WTC11 (cell line): ENCODE data around the gene UNKL. TPM values are rescaled to one million over a fixed set of nuclear protein-coding genes. Genes with fewer than 3 reads are reported as not detected.

Experiments used
- ATAC-seq: fragments of 200-7000 bp; cut with Tn5 transposase; 2 replicates; pipeline ENCODE4 v1.10.0; 2021; ENCODE audit warnings: mild to moderate bottlenecking, moderate library complexity
- CTCF ChIA-PET: fragments of 300-600 bp; sonication (Branson Sonifier 250); formaldehyde crosslinking; loops from one replicate; lab custom pipeline; 2021; ENCODE audit warnings: antibody characterized with exemption; lab: Charles Lee
- POLR2A ChIA-PET: fragments of 350-600 bp; sonication (Branson Sonifier 250); formaldehyde crosslinking; loops from one replicate; lab custom pipeline; 2021; ENCODE audit warnings: antibody characterized with exemption; lab: Charles Lee
- DNase-seq: peaks from one replicate; pipeline ENCODE4 v3.0.0; 2021; ENCODE audit warnings: low spot score
- H3K27ac Mint-ChIP-seq: 2 replicates; pipeline ENCODE4 v1.8.0; 2021; ENCODE audit warnings: mixed read lengths
- H3K27me3 Mint-ChIP-seq: 2 replicates; pipeline ENCODE4 v1.8.0; 2021; ENCODE audit warnings: low read depth, mild to moderate bottlenecking, moderate library complexity, mixed read lengths
- H3K36me3 Mint-ChIP-seq: 2 replicates; pipeline ENCODE4 v1.8.0; 2021; ENCODE audit warnings: mixed read lengths
- H3K4me1 Mint-ChIP-seq: 2 replicates; pipeline ENCODE4 v1.8.0; 2022; ENCODE audit warnings: mixed read lengths
- H3K4me3 Mint-ChIP-seq: 2 replicates; pipeline ENCODE4 v1.8.0; 2021; ENCODE audit warnings: mild to moderate bottlenecking, moderate library complexity, mixed read lengths
- H3K9me3 Mint-ChIP-seq: 2 replicates; pipeline ENCODE4 v1.8.0; 2021; ENCODE audit warnings: mixed read lengths
- CBFB ChIP-seq: sonication (generic); formaldehyde crosslinking; IDR thresholded peaks from 2 replicates; pipeline ENCODE4 v1.8.1; 2022; ENCODE audit warnings: mild to moderate bottlenecking, low read depth, missing genetic modification reagents
- CREB1 ChIP-seq: sonication (generic); formaldehyde crosslinking; IDR thresholded peaks from 2 replicates; pipeline ENCODE4 v1.8.0; 2023; ENCODE audit warnings: mild to moderate bottlenecking, missing genetic modification reagents
- ELF4 ChIP-seq: sonication (generic); formaldehyde crosslinking; IDR thresholded peaks from 2 replicates; pipeline ENCODE4 v1.8.1; 2022; ENCODE audit warnings: low read depth, mild to moderate bottlenecking, moderate library complexity, missing genetic modification reagents
- EMX1 ChIP-seq: fragments of 250-450 bp; sonication (Bioruptor Pico); IDR thresholded peaks from 2 replicates; pipeline ENCODE4 v1.8.0; 2021; ENCODE audit warnings: mild to moderate bottlenecking
- HMGA2 ChIP-seq: fragments of 250-450 bp; sonication (Bioruptor Pico); IDR thresholded peaks from 2 replicates; pipeline ENCODE4 v1.4.0; 2021; ENCODE audit warnings: mild to moderate bottlenecking, moderate library complexity
- IRF2 ChIP-seq: sonication (generic); formaldehyde crosslinking; IDR thresholded peaks from 2 replicates; pipeline ENCODE4 v1.8.0; 2022; ENCODE audit warnings: low read depth, missing genetic modification reagents, borderline replicate concordance
- JAZF1 ChIP-seq: fragments of 250-450 bp; sonication (Bioruptor Pico); IDR thresholded peaks from 2 replicates; pipeline ENCODE4 v1.9.0; 2021; ENCODE audit warnings: moderate library complexity, mild to moderate bottlenecking, inconsistent platforms
- KAT7 ChIP-seq: sonication (generic); formaldehyde crosslinking; IDR thresholded peaks from 2 replicates; pipeline ENCODE4 v1.8.1; 2023; ENCODE audit warnings: missing genetic modification reagents, mild to moderate bottlenecking, borderline replicate concordance
- MXD4 ChIP-seq: fragments of 250-450 bp; sonication (Bioruptor Pico); IDR thresholded peaks from 2 replicates; pipeline ENCODE4 v1.8.0; 2021; ENCODE audit warnings: mild to moderate bottlenecking, moderate library complexity, borderline replicate concordance
- NFE2L1 ChIP-seq: sonication (generic); formaldehyde crosslinking; IDR thresholded peaks from 2 replicates; pipeline ENCODE4 v1.8.1; 2023; ENCODE audit warnings: missing genetic modification reagents
- PRRX2 ChIP-seq: fragments of 250-450 bp; sonication (Bioruptor Pico); IDR thresholded peaks from 2 replicates; pipeline ENCODE4 v1.8.0; 2021; ENCODE audit warnings: mild to moderate bottlenecking
- SOX15 ChIP-seq: fragments of 250-450 bp; sonication (Bioruptor Pico); IDR thresholded peaks from 2 replicates; pipeline ENCODE4 v1.9.0; 2021; ENCODE audit warnings: mild to moderate bottlenecking
- TEAD4 ChIP-seq: sonication (generic); formaldehyde crosslinking; IDR thresholded peaks from 2 replicates; pipeline ENCODE4 v1.8.0; 2022; ENCODE audit warnings: mild to moderate bottlenecking, missing genetic modification reagents
- ZNF121 ChIP-seq: sonication (generic); formaldehyde crosslinking; IDR thresholded peaks from 2 replicates; pipeline ENCODE4 v1.8.0; 2023; ENCODE audit warnings: missing genetic modification reagents
- ZNF138 ChIP-seq: sonication (generic); formaldehyde crosslinking; conservative IDR thresholded peaks from 2 replicates; pipeline ENCODE4 v1.8.1; 2022; ENCODE audit warnings: mild to moderate bottlenecking, moderate library complexity, missing genetic modification reagents
- ZNF219 ChIP-seq: sonication (generic); formaldehyde crosslinking; IDR thresholded peaks from 2 replicates; pipeline ENCODE4 v1.8.0; 2023; ENCODE audit warnings: missing genetic modification reagents, mild to moderate bottlenecking, borderline replicate concordance
- ZNF671 ChIP-seq: fragments of 250-450 bp; sonication (Bioruptor Pico); IDR thresholded peaks from 2 replicates; pipeline ENCODE4 v1.8.0; 2021; ENCODE audit warnings: mild to moderate bottlenecking
- total RNA-seq: library from RNA; stranded (reverse); gene quantifications from 3 replicates; pipeline ENCODE4 v1.2.3, GENCODE V29; 2021
- TF ChIP-seq, protein P1 (sequence below): sonication (generic); formaldehyde crosslinking; IDR thresholded peaks from 2 replicates; pipeline ENCODE4 v1.8.1; 2022; ENCODE audit warnings: missing genetic modification reagents, borderline replicate concordance
- TF ChIP-seq, protein P2 (sequence below): sonication (generic); formaldehyde crosslinking; conservative IDR thresholded peaks from 2 replicates; pipeline ENCODE4 v1.8.1; 2022; ENCODE audit warnings: mild to moderate bottlenecking, missing genetic modification reagents
- TF ChIP-seq, protein P3 (sequence below): fragments of 250-450 bp; sonication (Bioruptor Pico); IDR thresholded peaks from 2 replicates; pipeline ENCODE4 v1.8.0; 2021; ENCODE audit warnings: mild to moderate bottlenecking
- TF ChIP-seq, protein P4 (sequence below): sonication (generic); formaldehyde crosslinking; IDR thresholded peaks from 2 replicates; pipeline ENCODE4 v1.8.1; 2023; ENCODE audit warnings: mild to moderate bottlenecking, missing genetic modification reagents, moderate library complexity
- TF ChIP-seq, protein P5 (sequence below): sonication (generic); formaldehyde crosslinking; IDR thresholded peaks from 2 replicates; pipeline ENCODE4 v1.8.1; 2022; ENCODE audit warnings: mild to moderate bottlenecking, missing genetic modification reagents, moderate library complexity, borderline replicate concordance
- TF ChIP-seq, protein P6 (sequence below): sonication (generic); formaldehyde crosslinking; IDR thresholded peaks from 2 replicates; pipeline ENCODE4 v1.8.1; 2023; ENCODE audit warnings: mild to moderate bottlenecking, missing genetic modification reagents
- TF ChIP-seq, protein P7 (sequence below): sonication (generic); formaldehyde crosslinking; IDR thresholded peaks from 2 replicates; pipeline ENCODE4 v1.8.0; 2022; ENCODE audit warnings: mild to moderate bottlenecking, missing genetic modification reagents

The UNKL gene
- total RNA-seq, 1 experiment from 2014 or later, result 53.3 TPM

DNA sequence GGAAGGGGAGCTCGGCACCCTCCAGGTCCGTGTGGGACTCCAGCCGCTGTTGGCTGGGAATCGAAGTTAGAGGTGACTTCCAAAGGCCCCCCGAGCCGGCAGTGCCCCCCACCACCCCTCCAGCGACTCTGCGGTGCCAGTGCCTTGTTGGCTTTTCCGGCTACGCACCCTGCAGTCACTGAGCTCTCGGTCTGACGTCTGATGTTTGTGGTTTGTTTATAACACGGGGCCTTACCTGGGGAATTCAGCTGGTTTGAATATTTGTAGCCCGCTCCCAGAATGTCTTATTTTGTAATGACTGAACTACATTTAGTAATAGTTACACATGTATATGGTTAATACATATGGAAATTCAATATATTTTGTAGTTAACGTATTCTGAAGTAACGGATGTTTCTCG lies 88.1 kb downstream of the UNKL start:
- Mint-ChIP-seq H3K36me3 (peaks cover 12% of the 10 kb centered on the region), H3K27me3 (no peaks in the 10 kb centered on the region), H3K27ac (peak overlapping the region; percentile 47), H3K9me3 (no peaks in the 10 kb centered on the region), H3K4me1 (peaks cover 8% of the 10 kb centered on the region), H3K4me3 (no peak overlapping the region)
- DNase-seq (no peak), ATAC-seq (no peak)
- ChIA-PET CTCF (interaction anchor here (0.6 to 3.3 kb wide), 12 partner anchors 9 to 150 kb away, joined by 3 to 15 read pairs (median 3); no protein-coding TSS in a partner anchor), POLR2A (interaction anchor here (1.9 kb wide), 1 partner anchor 17 kb away, joined by 5 read pairs; the partner anchor contains the start of gene UBE2I)
- TF ChIP-seq HMGA2, result no peak

DNA sequence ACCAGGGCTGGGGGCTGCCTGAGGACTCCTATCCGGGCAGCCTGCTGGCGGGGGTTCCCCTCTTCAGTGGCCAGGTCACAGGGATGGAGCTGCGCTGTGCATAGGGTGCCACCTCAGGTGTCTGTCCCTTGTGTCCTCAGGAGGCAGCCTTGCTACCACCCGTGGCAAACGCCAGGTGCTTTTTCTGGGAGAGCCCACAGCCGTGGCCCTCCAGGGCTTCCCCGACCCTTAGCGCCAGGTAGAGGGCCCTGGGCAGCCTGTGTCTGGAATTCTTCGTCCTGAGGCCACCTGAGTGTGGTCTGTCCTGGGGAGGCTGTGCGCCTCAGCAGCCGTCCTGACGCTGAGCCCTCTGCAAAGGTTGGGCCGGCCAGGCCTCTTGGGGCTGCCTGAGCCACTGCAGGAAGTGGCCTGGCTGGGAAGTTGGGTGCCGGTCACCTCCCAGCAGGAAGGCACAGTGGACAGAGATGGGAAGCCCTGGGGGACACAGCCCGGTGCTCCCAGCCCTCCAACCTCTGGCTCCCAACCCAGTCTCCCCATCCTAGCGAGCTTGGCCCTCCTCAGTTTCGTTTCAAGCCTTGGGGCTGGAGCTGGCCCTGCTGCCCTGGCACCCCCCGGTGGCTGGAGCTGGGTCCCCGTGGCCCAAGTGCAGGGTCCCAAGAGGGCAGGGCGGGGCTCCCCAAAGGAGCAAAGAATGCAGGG lies 88.7 kb downstream of the UNKL start:
- TF ChIP-seq, protein P1, sequence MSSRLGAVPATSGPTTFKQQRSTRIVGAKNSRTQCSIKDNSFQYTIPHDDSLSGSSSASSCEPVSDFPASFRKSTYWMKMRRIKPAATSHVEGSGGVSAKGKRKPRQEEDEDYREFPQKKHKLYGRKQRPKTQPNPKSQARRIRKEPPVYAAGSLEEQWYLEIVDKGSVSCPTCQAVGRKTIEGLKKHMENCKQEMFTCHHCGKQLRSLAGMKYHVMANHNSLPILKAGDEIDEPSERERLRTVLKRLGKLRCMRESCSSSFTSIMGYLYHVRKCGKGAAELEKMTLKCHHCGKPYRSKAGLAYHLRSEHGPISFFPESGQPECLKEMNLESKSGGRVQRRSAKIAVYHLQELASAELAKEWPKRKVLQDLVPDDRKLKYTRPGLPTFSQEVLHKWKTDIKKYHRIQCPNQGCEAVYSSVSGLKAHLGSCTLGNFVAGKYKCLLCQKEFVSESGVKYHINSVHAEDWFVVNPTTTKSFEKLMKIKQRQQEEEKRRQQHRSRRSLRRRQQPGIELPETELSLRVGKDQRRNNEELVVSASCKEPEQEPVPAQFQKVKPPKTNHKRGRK (CRISPR knock-in tag), result no peak
- TF ChIP-seq, protein P2, sequence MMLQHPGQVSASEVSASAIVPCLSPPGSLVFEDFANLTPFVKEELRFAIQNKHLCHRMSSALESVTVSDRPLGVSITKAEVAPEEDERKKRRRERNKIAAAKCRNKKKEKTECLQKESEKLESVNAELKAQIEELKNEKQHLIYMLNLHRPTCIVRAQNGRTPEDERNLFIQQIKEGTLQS (CRISPR knock-in tag), result no peak
- TF ChIP-seq EMX1 (peak; percentile 69), ZNF671 (CRISPR knock-in tag) (0 out of 2 replicates have a peak, but pooled peaks have one; percentile 17), NFE2L1 (CRISPR knock-in tag) (no peak)
- Mint-ChIP-seq H3K4me3 (no peak overlapping the region), H3K36me3 (peaks cover 17% of the 10 kb centered on the region), H3K27me3 (no peaks in the 10 kb centered on the region), H3K4me1 (peaks cover 5% of the 10 kb centered on the region; the same call in 1 of the 2 replicates), H3K27ac (no peak overlapping the region), H3K9me3 (no peaks in the 10 kb centered on the region)
- ATAC-seq, result peak; percentile 13
- ChIA-PET POLR2A (interaction anchor here (0.5 to 1.9 kb wide), 2 partner anchors 17 to 74 kb away, joined by 3 to 5 read pairs; partner anchors contain the start of gene UBE2I), CTCF (interaction anchor here (0.8 to 3.3 kb wide), 8 partner anchors 9 to 118 kb away, joined by 3 to 15 read pairs (median 4); no protein-coding TSS in a partner anchor)
- DNase-seq, result no peak

DNA sequence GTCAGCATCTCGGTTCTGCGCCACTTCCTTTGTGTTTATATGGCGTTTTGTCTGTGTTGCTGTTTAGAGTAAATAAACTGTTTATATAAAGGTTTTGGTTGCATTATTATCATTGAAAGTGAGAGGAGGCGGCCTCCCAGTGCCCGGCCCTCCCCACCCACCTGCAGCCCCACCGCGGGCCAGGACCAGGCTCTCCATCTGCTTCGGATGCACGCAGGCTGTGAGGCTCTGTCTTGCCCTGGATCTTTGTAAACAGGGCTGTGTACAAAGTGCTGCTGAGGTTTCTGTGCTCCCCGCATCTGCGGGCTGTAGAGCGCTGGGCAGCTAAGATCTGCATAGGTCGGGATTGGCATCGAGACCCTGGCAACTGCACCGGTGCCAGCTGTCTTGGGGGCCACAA lies 89.2 kb downstream of the UNKL start:
- DNase-seq (no peak), ATAC-seq (no peak)
- no peak overlapping the region for H3K27ac Mint-ChIP-seq
- peaks cover 20% of the 10 kb centered on the region for H3K36me3 Mint-ChIP-seq
- POLR2A ChIA-PET, result no interaction called here
- CTCF ChIA-PET, result interaction anchor here (1.3 to 3.3 kb wide), 4 partner anchors 9 to 36 kb away, joined by 3 to 15 read pairs (median 4); no protein-coding TSS in a partner anchor
- H3K9me3 Mint-ChIP-seq, result no peaks in the 10 kb centered on the region
- no peaks in the 10 kb centered on the region for H3K27me3 Mint-ChIP-seq
- no peak overlapping the region for H3K4me3 Mint-ChIP-seq
- peaks cover 5% of the 10 kb centered on the region; the same call in 1 of the 2 replicates for H3K4me1 Mint-ChIP-seq
- TF ChIP-seq, protein P3, sequence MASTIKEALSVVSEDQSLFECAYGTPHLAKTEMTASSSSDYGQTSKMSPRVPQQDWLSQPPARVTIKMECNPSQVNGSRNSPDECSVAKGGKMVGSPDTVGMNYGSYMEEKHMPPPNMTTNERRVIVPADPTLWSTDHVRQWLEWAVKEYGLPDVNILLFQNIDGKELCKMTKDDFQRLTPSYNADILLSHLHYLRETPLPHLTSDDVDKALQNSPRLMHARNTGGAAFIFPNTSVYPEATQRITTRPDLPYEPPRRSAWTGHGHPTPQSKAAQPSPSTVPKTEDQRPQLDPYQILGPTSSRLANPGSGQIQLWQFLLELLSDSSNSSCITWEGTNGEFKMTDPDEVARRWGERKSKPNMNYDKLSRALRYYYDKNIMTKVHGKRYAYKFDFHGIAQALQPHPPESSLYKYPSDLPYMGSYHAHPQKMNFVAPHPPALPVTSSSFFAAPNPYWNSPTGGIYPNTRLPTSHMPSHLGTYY (CRISPR knock-in tag), result no peak
- TF ChIP-seq CBFB (CRISPR knock-in tag), result no peak
- TF ChIP-seq CREB1 (CRISPR knock-in tag), result no peak
- TF ChIP-seq PRRX2 (CRISPR knock-in tag), result no peak
- no peak for TF ChIP-seq MXD4 (CRISPR knock-in tag)
- no peak for TF ChIP-seq JAZF1 (CRISPR knock-in tag)
- TF ChIP-seq ZNF121, result no peak
- TF ChIP-seq HMGA2, result no peak
- no peak for TF ChIP-seq KAT7 (CRISPR knock-in tag)
- TF ChIP-seq, protein P4, sequence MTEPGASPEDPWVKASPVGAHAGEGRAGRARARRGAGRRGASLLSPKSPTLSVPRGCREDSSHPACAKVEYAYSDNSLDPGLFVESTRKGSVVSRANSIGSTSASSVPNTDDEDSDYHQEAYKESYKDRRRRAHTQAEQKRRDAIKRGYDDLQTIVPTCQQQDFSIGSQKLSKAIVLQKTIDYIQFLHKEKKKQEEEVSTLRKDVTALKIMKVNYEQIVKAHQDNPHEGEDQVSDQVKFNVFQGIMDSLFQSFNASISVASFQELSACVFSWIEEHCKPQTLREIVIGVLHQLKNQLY, result no peak
- TF ChIP-seq, protein P5, sequence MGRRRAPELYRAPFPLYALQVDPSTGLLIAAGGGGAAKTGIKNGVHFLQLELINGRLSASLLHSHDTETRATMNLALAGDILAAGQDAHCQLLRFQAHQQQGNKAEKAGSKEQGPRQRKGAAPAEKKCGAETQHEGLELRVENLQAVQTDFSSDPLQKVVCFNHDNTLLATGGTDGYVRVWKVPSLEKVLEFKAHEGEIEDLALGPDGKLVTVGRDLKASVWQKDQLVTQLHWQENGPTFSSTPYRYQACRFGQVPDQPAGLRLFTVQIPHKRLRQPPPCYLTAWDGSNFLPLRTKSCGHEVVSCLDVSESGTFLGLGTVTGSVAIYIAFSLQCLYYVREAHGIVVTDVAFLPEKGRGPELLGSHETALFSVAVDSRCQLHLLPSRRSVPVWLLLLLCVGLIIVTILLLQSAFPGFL (CRISPR knock-in tag), result no peak
- TF ChIP-seq SOX15 (CRISPR knock-in tag), result no peak
- TF ChIP-seq TEAD4, result no peak
- no peak for TF ChIP-seq IRF2 (CRISPR knock-in tag)
- TF ChIP-seq, protein P6, sequence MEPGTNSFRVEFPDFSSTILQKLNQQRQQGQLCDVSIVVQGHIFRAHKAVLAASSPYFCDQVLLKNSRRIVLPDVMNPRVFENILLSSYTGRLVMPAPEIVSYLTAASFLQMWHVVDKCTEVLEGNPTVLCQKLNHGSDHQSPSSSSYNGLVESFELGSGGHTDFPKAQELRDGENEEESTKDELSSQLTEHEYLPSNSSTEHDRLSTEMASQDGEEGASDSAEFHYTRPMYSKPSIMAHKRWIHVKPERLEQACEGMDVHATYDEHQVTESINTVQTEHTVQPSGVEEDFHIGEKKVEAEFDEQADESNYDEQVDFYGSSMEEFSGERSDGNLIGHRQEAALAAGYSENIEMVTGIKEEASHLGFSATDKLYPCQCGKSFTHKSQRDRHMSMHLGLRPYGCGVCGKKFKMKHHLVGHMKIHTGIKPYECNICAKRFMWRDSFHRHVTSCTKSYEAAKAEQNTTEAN (CRISPR knock-in tag), result no peak
- TF ChIP-seq ELF4 (CRISPR knock-in tag), result no peak
- no peak for TF ChIP-seq ZNF219
- TF ChIP-seq ZNF138 (CRISPR knock-in tag), result no peak
- TF ChIP-seq, protein P7, sequence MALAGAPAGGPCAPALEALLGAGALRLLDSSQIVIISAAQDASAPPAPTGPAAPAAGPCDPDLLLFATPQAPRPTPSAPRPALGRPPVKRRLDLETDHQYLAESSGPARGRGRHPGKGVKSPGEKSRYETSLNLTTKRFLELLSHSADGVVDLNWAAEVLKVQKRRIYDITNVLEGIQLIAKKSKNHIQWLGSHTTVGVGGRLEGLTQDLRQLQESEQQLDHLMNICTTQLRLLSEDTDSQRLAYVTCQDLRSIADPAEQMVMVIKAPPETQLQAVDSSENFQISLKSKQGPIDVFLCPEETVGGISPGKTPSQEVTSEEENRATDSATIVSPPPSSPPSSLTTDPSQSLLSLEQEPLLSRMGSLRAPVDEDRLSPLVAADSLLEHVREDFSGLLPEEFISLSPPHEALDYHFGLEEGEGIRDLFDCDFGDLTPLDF (CRISPR knock-in tag), result no peak
